ENCODE results near the gene FOSB. TPM values are rescaled to one million over a fixed set of nuclear protein-coding genes. Genes with fewer than 3 reads are reported as not detected.

Gene FOSB
- polyA plus RNA-seq, 1 donor: 250 TPM

DNA sequence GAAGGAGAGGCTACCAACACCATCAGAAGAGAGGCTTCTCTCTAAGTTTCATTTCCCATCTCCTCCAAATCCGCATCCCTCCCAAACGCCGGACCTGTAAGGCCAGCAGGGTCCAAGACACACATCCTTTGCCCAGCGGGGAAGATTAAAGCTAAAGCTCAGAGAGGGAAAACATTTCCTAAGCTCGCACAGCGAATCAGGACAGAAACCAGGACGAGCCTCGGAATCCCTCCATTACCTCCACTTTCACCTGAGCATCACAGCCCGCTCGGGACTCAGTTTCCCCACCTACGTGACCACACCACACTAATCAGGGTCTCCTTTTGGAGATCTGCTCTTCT is 711 bp upstream of the FOSB start:
- no peak for DNase-seq
- WGBS (ENCODE audit: insufficient coverage, low lambda C conversion rate): no CpG with 5 or more reads among the region's 11 CpGs
- Histone ChIP-seq H3K4me3 (ENCODE audit: low read length) (peak overlapping the region; percentile 88), H3K9me3 (ENCODE audit: control insufficient read depth, low read depth, low read length) (no peaks in the 10 kb centered on the region), H3K4me1 (ENCODE audit: control insufficient read depth, insufficient read depth, low read length) (peaks cover 21% of the 10 kb centered on the region), H3K27ac (ENCODE audit: low read length) (no peak overlapping the region), H3K27me3 (ENCODE audit: control insufficient read depth, insufficient read depth, low read length) (peaks cover 22% of the 10 kb centered on the region), H3K36me3 (ENCODE audit: control insufficient read depth, insufficient read depth, low read length) (no peaks in the 10 kb centered on the region)

DNA sequence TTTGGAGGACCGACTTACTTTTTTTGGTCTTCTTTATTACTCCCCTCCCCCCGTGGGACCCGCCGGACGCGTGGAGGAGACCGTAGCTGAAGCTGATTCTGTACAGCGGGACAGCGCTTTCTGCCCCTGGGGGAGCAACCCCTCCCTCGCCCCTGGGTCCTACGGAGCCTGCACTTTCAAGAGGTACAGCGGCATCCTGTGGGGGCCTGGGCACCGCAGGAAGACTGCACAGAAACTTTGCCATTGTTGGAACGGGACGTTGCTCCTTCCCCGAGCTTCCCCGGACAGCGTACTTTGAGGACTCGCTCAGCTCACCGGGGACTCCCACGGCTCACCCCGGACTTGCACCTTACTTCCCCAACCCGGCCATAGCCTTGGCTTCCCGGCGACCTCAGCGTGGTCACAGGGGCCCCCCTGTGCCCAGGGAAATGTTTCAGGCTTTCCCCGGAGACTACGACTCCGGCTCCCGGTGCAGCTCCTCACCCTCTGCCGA is 409 bp downstream of the FOSB start:
- WGBS (ENCODE audit: insufficient coverage, low lambda C conversion rate): no CpG with 5 or more reads among the region's 31 CpGs
- peak overlapping the region; percentile 88 for H3K4me3 ChIP-seq (ENCODE audit: low read length)
- DNase-seq: peak in 1 of 2 donors; percentile 35
- no peaks in the 10 kb centered on the region for H3K9me3 ChIP-seq (ENCODE audit: control insufficient read depth, low read depth, low read length)
- H3K4me1 ChIP-seq (ENCODE audit: control insufficient read depth, insufficient read depth, low read length): peaks cover 23% of the 10 kb centered on the region
- H3K27ac ChIP-seq (ENCODE audit: low read length): peak overlapping the region; percentile 78
- peaks cover 31% of the 10 kb centered on the region for H3K27me3 ChIP-seq (ENCODE audit: control insufficient read depth, insufficient read depth, low read length)
- no peaks in the 10 kb centered on the region for H3K36me3 ChIP-seq (ENCODE audit: control insufficient read depth, insufficient read depth, low read length)

- Histone ChIP-seq H3K4me1 (ENCODE audit: control insufficient read depth, insufficient read depth, low read length) (peaks cover 23% of the 10 kb centered on the region), H3K36me3 (ENCODE audit: control insufficient read depth, insufficient read depth, low read length) (no peaks in the 10 kb centered on the region), H3K27ac (ENCODE audit: low read length) (peak overlapping the region; percentile 96), H3K27me3 (ENCODE audit: control insufficient read depth, insufficient read depth, low read length) (peaks cover 36% of the 10 kb centered on the region), H3K9me3 (ENCODE audit: control insufficient read depth, low read depth, low read length) (no peaks in the 10 kb centered on the region), H3K4me3 (ENCODE audit: low read length) (peak overlapping the region; percentile 88)
- WGBS (ENCODE audit: insufficient coverage, low lambda C conversion rate): no CpG with 5 or more reads among the region's 19 CpGs
- DNase-seq: no peak
Measured at GRCh38 chr19:45468803-45469131, 971 bp downstream of the FOSB start.

- Histone ChIP-seq H3K27me3 (ENCODE audit: control insufficient read depth, insufficient read depth, low read length) (peaks cover 42% of the 10 kb centered on the region), H3K4me1 (ENCODE audit: control insufficient read depth, insufficient read depth, low read length) (peaks cover 23% of the 10 kb centered on the region), H3K27ac (ENCODE audit: low read length) (peak overlapping the region; percentile 96), H3K36me3 (ENCODE audit: control insufficient read depth, insufficient read depth, low read length) (no peaks in the 10 kb centered on the region), H3K9me3 (ENCODE audit: control insufficient read depth, low read depth, low read length) (no peaks in the 10 kb centered on the region), H3K4me3 (ENCODE audit: low read length) (peak overlapping the region; percentile 88)
- peak; percentile 92 to 95 for DNase-seq
- no CpG with 5 or more reads among the region's 66 CpGs for WGBS (ENCODE audit: insufficient coverage, low lambda C conversion rate)
Measured at GRCh38 chr19:45469132-45469944, 1.5 kb downstream of the FOSB start.

GRCh38 chr19:45469945-45470761 is 2.4 kb downstream of the FOSB start:
- peaks cover 47% of the 10 kb centered on the region for H3K27me3 ChIP-seq (ENCODE audit: control insufficient read depth, insufficient read depth, low read length)

DNA sequence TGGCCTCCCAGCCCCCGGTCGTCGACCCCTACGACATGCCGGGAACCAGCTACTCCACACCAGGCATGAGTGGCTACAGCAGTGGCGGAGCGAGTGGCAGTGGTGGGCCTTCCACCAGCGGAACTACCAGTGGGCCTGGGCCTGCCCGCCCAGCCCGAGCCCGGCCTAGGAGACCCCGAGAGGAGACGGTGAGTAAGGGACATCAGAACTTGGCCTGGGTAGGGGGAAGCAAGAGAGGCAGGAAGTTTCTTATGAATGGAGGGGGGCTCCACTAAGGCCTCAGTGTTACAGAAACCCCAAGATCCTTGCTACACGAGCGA is 2.9 kb downstream of the FOSB start:
- H3K36me3 ChIP-seq (ENCODE audit: control insufficient read depth, insufficient read depth, low read length): no peaks in the 10 kb centered on the region
- peaks cover 23% of the 10 kb centered on the region for H3K4me1 ChIP-seq (ENCODE audit: control insufficient read depth, insufficient read depth, low read length)
- no peak for DNase-seq
- no CpG with 5 or more reads among the region's 15 CpGs for WGBS (ENCODE audit: insufficient coverage, low lambda C conversion rate)
- H3K4me3 ChIP-seq (ENCODE audit: low read length): no peak overlapping the region
- H3K9me3 ChIP-seq (ENCODE audit: control insufficient read depth, low read depth, low read length): no peaks in the 10 kb centered on the region
- H3K27ac ChIP-seq (ENCODE audit: low read length): no peak overlapping the region
- H3K27me3 ChIP-seq (ENCODE audit: control insufficient read depth, insufficient read depth, low read length): peaks cover 49% of the 10 kb centered on the region

More at GRCh38 chr19:45469945-45470761, 2.4 kb downstream of the FOSB start:
- Histone ChIP-seq H3K9me3 (ENCODE audit: control insufficient read depth, low read depth, low read length) (no peaks in the 10 kb centered on the region), H3K4me3 (ENCODE audit: low read length) (peak overlapping the region; percentile 88), H3K36me3 (ENCODE audit: control insufficient read depth, insufficient read depth, low read length) (no peaks in the 10 kb centered on the region), H3K4me1 (ENCODE audit: control insufficient read depth, insufficient read depth, low read length) (peaks cover 23% of the 10 kb centered on the region), H3K27ac (ENCODE audit: low read length) (peak overlapping the region; percentile 96)
- WGBS (ENCODE audit: insufficient coverage, low lambda C conversion rate): no CpG with 5 or more reads among the region's 33 CpGs
- no peak for DNase-seq

- H3K4me1 ChIP-seq (ENCODE audit: control insufficient read depth, insufficient read depth, low read length): peaks cover 23% of the 10 kb centered on the region
- H3K27me3 ChIP-seq (ENCODE audit: control insufficient read depth, insufficient read depth, low read length): peaks cover 53% of the 10 kb centered on the region
- no peaks in the 10 kb centered on the region for H3K9me3 ChIP-seq (ENCODE audit: control insufficient read depth, low read depth, low read length)
- no peak overlapping the region for H3K27ac ChIP-seq (ENCODE audit: low read length)
- DNase-seq: no peak
- 80% methylated on average over 1 of the region's 16 CpGs for WGBS (ENCODE audit: insufficient coverage, low lambda C conversion rate)
- no peaks in the 10 kb centered on the region for H3K36me3 ChIP-seq (ENCODE audit: control insufficient read depth, insufficient read depth, low read length)
- no peak overlapping the region for H3K4me3 ChIP-seq (ENCODE audit: low read length)
Measured at GRCh38 chr19:45471111-45471930, 3.5 kb downstream of the FOSB start.

- Histone ChIP-seq H3K36me3 (ENCODE audit: control insufficient read depth, insufficient read depth, low read length) (no peaks in the 10 kb centered on the region), H3K4me1 (ENCODE audit: control insufficient read depth, insufficient read depth, low read length) (peaks cover 22% of the 10 kb centered on the region), H3K9me3 (ENCODE audit: control insufficient read depth, low read depth, low read length) (no peaks in the 10 kb centered on the region), H3K27me3 (ENCODE audit: control insufficient read depth, insufficient read depth, low read length) (peaks cover 55% of the 10 kb centered on the region), H3K27ac (ENCODE audit: low read length) (no peak overlapping the region), H3K4me3 (ENCODE audit: low read length) (no peak overlapping the region)
- WGBS (ENCODE audit: insufficient coverage, low lambda C conversion rate): no CpG with 5 or more reads among the region's 7 CpGs
- DNase-seq: no peak
Measured at GRCh38 chr19:45471931-45472562, 4.3 kb downstream of the FOSB start.

DNA sequence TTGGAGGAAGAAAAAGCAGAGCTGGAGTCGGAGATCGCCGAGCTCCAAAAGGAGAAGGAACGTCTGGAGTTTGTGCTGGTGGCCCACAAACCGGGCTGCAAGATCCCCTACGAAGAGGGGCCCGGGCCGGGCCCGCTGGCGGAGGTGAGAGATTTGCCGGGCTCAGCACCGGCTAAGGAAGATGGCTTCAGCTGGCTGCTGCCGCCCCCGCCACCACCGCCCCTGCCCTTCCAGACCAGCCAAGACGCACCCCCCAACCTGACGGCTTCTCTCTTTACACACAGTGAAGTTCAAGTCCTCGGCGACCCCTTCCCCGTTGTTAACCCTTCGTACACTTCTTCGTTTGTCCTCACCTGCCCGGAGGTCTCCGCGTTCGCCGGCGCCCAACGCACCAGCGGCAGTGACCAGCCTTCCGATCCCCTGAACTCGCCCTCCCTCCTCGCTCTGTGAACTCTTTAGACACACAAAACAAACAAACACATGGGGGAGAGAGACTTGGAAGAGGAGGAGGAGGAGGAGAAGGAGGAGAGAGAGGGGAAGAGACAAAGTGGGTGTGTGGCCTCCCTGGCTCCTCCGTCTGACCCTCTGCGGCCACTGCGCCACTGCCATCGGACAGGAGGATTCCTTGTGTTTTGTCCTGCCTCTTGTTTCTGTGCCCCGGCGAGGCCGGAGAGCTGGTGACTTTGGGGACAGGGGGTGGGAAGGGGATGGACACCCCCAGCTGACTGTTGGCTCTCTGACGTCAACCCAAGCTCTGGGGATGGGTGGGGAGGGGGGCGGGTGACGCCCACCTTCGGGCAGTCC is 5.0 kb downstream of the FOSB start:
- WGBS (ENCODE audit: insufficient coverage, low lambda C conversion rate): no CpG with 5 or more reads among the region's 44 CpGs
- DNase-seq: no peak
- Histone ChIP-seq H3K9me3 (ENCODE audit: control insufficient read depth, low read depth, low read length) (no peaks in the 10 kb centered on the region), H3K27ac (ENCODE audit: low read length) (no peak overlapping the region), H3K36me3 (ENCODE audit: control insufficient read depth, insufficient read depth, low read length) (no peaks in the 10 kb centered on the region), H3K4me1 (ENCODE audit: control insufficient read depth, insufficient read depth, low read length) (peaks cover 20% of the 10 kb centered on the region), H3K27me3 (ENCODE audit: control insufficient read depth, insufficient read depth, low read length) (peaks cover 53% of the 10 kb centered on the region), H3K4me3 (ENCODE audit: low read length) (no peak overlapping the region)

Data from large intestine (tissue), 3 donors.